IMR-90 (cell line): ENCODE measurements around the gene ITGB1. TPM values are rescaled to one million over a fixed set of nuclear protein-coding genes. Genes with fewer than 3 reads are reported as not detected.

Experiments used
- ATAC-seq: fragments of 200-7000 bp; cut with Tn5 transposase; 2 replicates; pipeline ENCODE4 v1.9.1; 2020; ENCODE audit warnings: low read depth, mild to moderate bottlenecking, moderate library complexity
- BruUV-seq: library from RNA; stranded (reverse); fragments of 400-500 nt; replicated peaks from 2 replicates; lab custom pipeline; 2021; lab: Mats Ljungman, UMichigan
- CTCF ChIA-PET: fragments of 300-600 bp; formaldehyde crosslinking; extraction: SDS; loops from one replicate; lab custom pipeline; 2021; ENCODE audit warnings: antibody characterized with exemption; lab: Yijun Ruan, JAX
- POLR2A ChIA-PET: fragments of 300-600 bp; sonication (Branson Sonifier 250); formaldehyde crosslinking; loops from one replicate; lab custom pipeline; 2022; ENCODE audit warnings: antibody characterized with exemption; ENCODE audit not compliant: unreplicated experiment; lab: Charles Lee
- DNase-seq: peaks from one replicate; pipeline ENCODE4 v3.0.0; 2013
- H2AFZ ChIP-seq: replicated peaks from 2 replicates; pipeline ENCODE3; 2013; ENCODE audit warnings: low read length, mild to moderate bottlenecking; ENCODE audit not compliant: poor library complexity
- H2AK5ac ChIP-seq: 2 replicates; pipeline ENCODE4 v1.6.1; 2013; ENCODE audit warnings: low read depth, low read length, inconsistent platforms
- H2AK9ac ChIP-seq: replicated peaks from 2 replicates; pipeline ENCODE3; 2013; ENCODE audit warnings: mild to moderate bottlenecking, low read depth, low read length, moderate library complexity; ENCODE audit not compliant: poor library complexity
- H2BK120ac ChIP-seq: 2 replicates; pipeline ENCODE4 v1.6.1; 2013; ENCODE audit warnings: low read depth, low read length, inconsistent platforms
- H2BK15ac ChIP-seq: 3 replicates; pipeline ENCODE4 v1.6.1; 2013; ENCODE audit warnings: low read depth, low read length, inconsistent platforms
- H2BK20ac ChIP-seq: 2 replicates; pipeline ENCODE4 v1.6.1; 2013; ENCODE audit warnings: low read depth, mild to moderate bottlenecking, inconsistent platforms, low read length, moderate library complexity
- H2BK5ac ChIP-seq: 2 replicates; pipeline ENCODE4 v1.6.1; 2013; ENCODE audit warnings: mild to moderate bottlenecking, low read depth, low read length, inconsistent platforms; ENCODE audit not compliant: poor library complexity, severe bottlenecking
- H3K14ac ChIP-seq: replicated peaks from 2 replicates; pipeline ENCODE4 v1.6.1; 2013; ENCODE audit warnings: low read depth, low read length, inconsistent platforms
- H3K18ac ChIP-seq: 2 replicates; pipeline ENCODE4 v1.6.1; 2013; ENCODE audit warnings: low read depth, low read length, control low read depth
- H3K23ac ChIP-seq: 2 replicates; pipeline ENCODE4 v1.6.1; 2013; ENCODE audit warnings: low read depth, low read length, inconsistent platforms
- H3K27ac ChIP-seq: 2 replicates; pipeline ENCODE4 v1.5.1; 2013; ENCODE audit warnings: mild to moderate bottlenecking, control low read depth, low read length; ENCODE audit not compliant: insufficient read depth
- H3K27me3 ChIP-seq: 2 replicates; pipeline ENCODE4 v1.6.1; 2013; ENCODE audit warnings: low read length; ENCODE audit not compliant: control insufficient read depth, insufficient read depth
- H3K36me3 ChIP-seq: 2 replicates; pipeline ENCODE4 v1.6.1; 2013; ENCODE audit warnings: low read length, mixed read lengths; ENCODE audit not compliant: control insufficient read depth, insufficient read depth
- H3K4ac ChIP-seq: 2 replicates; pipeline ENCODE4 v1.6.1; 2013; ENCODE audit warnings: low read depth, low read length, inconsistent platforms
- H3K4me1 ChIP-seq: 2 replicates; pipeline ENCODE4 v1.6.1; 2013; ENCODE audit warnings: low read length, mixed read lengths; ENCODE audit not compliant: control insufficient read depth, insufficient read depth
- H3K4me2 ChIP-seq: 2 replicates; pipeline ENCODE4 v1.6.1; 2013; ENCODE audit warnings: low read depth, mild to moderate bottlenecking, control low read depth, low read length, moderate library complexity
- H3K4me3 ChIP-seq: 2 replicates; pipeline ENCODE4 v1.5.1; 2013; ENCODE audit warnings: low read depth, mild to moderate bottlenecking, control low read depth, low read length, moderate library complexity; ENCODE audit not compliant: insufficient read depth
- H3K56ac ChIP-seq: 2 replicates; pipeline ENCODE4 v1.6.1; 2013; ENCODE audit warnings: low read length, inconsistent platforms; ENCODE audit not compliant: insufficient read depth; ENCODE audit errors: extremely low read depth
- H3K79me1 ChIP-seq, 2 experiments: 2 replicates each; pipeline ENCODE4 v1.6.1; 2013; ENCODE audit warnings: low read length in 2 of 2, inconsistent platforms in 1 of 2, low read depth in 1 of 2
- H3K9ac ChIP-seq: 2 replicates; pipeline ENCODE4 v1.6.1; 2013; ENCODE audit warnings: low read depth, low read length, control low read depth
- H3K9me1 ChIP-seq: 2 replicates; pipeline ENCODE4 v1.6.1; 2013; ENCODE audit warnings: low read length, inconsistent platforms; ENCODE audit not compliant: insufficient read depth
- H3K9me3 ChIP-seq: 2 replicates; pipeline ENCODE4 v1.6.1; 2013; ENCODE audit warnings: low read length; ENCODE audit not compliant: control insufficient read depth, insufficient read depth
- H4K20me1 ChIP-seq: 2 replicates; pipeline ENCODE4 v1.6.1; 2013; ENCODE audit warnings: low read length, inconsistent platforms; ENCODE audit not compliant: insufficient read depth
- H4K5ac ChIP-seq: 2 replicates; pipeline ENCODE4 v1.6.1; 2013; ENCODE audit warnings: mild to moderate bottlenecking, low read depth, low read length, control low read depth
- H4K8ac ChIP-seq, 2 experiments: 2 replicates each; pipeline ENCODE4 v1.6.1; 2013; ENCODE audit warnings: low read depth in 2 of 2, low read length in 2 of 2, control low read depth in 1 of 2, inconsistent platforms in 1 of 2
- H4K91ac ChIP-seq: 2 replicates; pipeline ENCODE4 v1.6.1; 2013; ENCODE audit warnings: low read depth, low read length, inconsistent platforms; ENCODE audit not compliant: insufficient read depth
- BHLHE40 ChIP-seq: fragments of 150-350 bp; IDR thresholded peaks from 2 replicates; pipeline ENCODE4 v1.6.1; 2016; ENCODE audit warnings: mild to moderate bottlenecking, low read depth, low read length
- CEBPB ChIP-seq: IDR thresholded peaks from 2 replicates; pipeline ENCODE4 v1.6.1; 2012; ENCODE audit warnings: low read depth, low read length, improper control_type of control experiment
- CHD1 ChIP-seq: IDR thresholded peaks from 2 replicates; pipeline ENCODE4 v1.6.1; 2012; ENCODE audit warnings: low read depth, low read length, improper control_type of control experiment
- CTCF ChIP-seq: conservative IDR thresholded peaks from 2 replicates; pipeline ENCODE4 v1.5.1; 2012; ENCODE audit warnings: mild to moderate bottlenecking, low read depth, low read length, improper control_type of control experiment
- ELK1 ChIP-seq: fragments of 150-350 bp; IDR thresholded peaks from 2 replicates; pipeline ENCODE4 v1.6.1; 2016; ENCODE audit warnings: low read depth, mild to moderate bottlenecking, low read length, moderate library complexity, borderline replicate concordance
- FOS ChIP-seq: fragments of 150-350 bp; IDR thresholded peaks from 2 replicates; pipeline ENCODE4 v1.6.1; 2016; ENCODE audit warnings: low read depth, low read length
- MAFK ChIP-seq: IDR thresholded peaks from 2 replicates; pipeline ENCODE4 v1.6.1; 2012; ENCODE audit warnings: low read depth, low read length, improper control_type of control experiment
- MAZ ChIP-seq: IDR thresholded peaks from 2 replicates; pipeline ENCODE4 v1.6.1; 2012; ENCODE audit warnings: low read depth, mild to moderate bottlenecking, low read length, improper control_type of control experiment, moderate library complexity, borderline replicate concordance
- MXI1 ChIP-seq: IDR thresholded peaks from 2 replicates; pipeline ENCODE4 v1.6.1; 2012; ENCODE audit warnings: low read depth, mild to moderate bottlenecking, low read length, moderate library complexity, borderline replicate concordance
- NFE2L2 ChIP-seq: fragments of 150-350 bp; IDR thresholded peaks from 2 replicates; pipeline ENCODE4 v1.6.1; 2016; ENCODE audit warnings: low read depth, mild to moderate bottlenecking, low read length
- POLR2A ChIP-seq: IDR thresholded peaks from 2 replicates; pipeline ENCODE4 v1.6.1; 2012; ENCODE audit warnings: mild to moderate bottlenecking, low read depth, low read length
- RAD21 ChIP-seq: IDR thresholded peaks from 2 replicates; pipeline ENCODE4 v1.6.1; 2012; ENCODE audit warnings: low read length, improper control_type of control experiment
- RCOR1 ChIP-seq: IDR thresholded peaks from 2 replicates; pipeline ENCODE4 v1.6.1; 2012; ENCODE audit warnings: mild to moderate bottlenecking, low read length, improper control_type of control experiment; ENCODE audit not compliant: insufficient replicate concordance
- RFX5 ChIP-seq: IDR thresholded peaks from 2 replicates; pipeline ENCODE4 v1.8.0; 2012; ENCODE audit warnings: low read depth, mild to moderate bottlenecking, low read length, moderate library complexity
- SMC3 ChIP-seq: fragments of 150-350 bp; IDR thresholded peaks from 2 replicates; pipeline ENCODE4 v1.6.1; 2016; ENCODE audit warnings: low read depth, mild to moderate bottlenecking, antibody characterized with exemption, low read length, moderate library complexity
- USF2 ChIP-seq: fragments of 150-350 bp; IDR thresholded peaks from 2 replicates; pipeline ENCODE4 v1.6.1; 2017; ENCODE audit warnings: mild to moderate bottlenecking, antibody characterized with exemption, low read length, low read depth
- WGBS, 2 experiments: methylation state at CpG; one replicate each; pipeline versions ENCODE4 v1.1.5 to v1.1.7; 2013; ENCODE audit warnings: missing lambda C conversion rate in 2 of 2; ENCODE audit not compliant: insufficient read length in 1 of 2; ENCODE audit errors: extremely low coverage in 2 of 2; 5-methylcytosine and 5-hydroxymethylcytosine counted together
- dilution Hi-C: fragments of 300-500 bp; cut with HindIII; formaldehyde crosslinking; loops from one replicate; pipeline ENCODE4 v1.14.3; 2018; ENCODE audit warnings: low sequenced_read_pairs; ENCODE audit not compliant: unreplicated experiment
- in situ Hi-C: fragments of 300-500 bp; cut with MboI; formaldehyde crosslinking; loops from 3 replicates; pipeline ENCODE4 v1.14.3; 2019; ENCODE audit warnings: low sequenced_read_pairs, inconsistent platforms, mixed read lengths
- intact Hi-C: fragments of 100-400 bp; cut with micrococcal nuclease; formaldehyde crosslinking; loops from 2 replicates; pipeline ENCODE4 v1.10.0; 2022
- polyA plus RNA-seq, 3 experiments: library from polyadenylated mRNA; depleted of rRNA; stranded (reverse); fragments of >200 nt; gene quantifications; 2 replicates each; pipeline ENCODE4 v1.2.3, GENCODE V29; 2012; ENCODE audit warnings: low replicate concordance in 1 of 3
- total RNA-seq: library from RNA; depleted of rRNA; stranded (reverse); fragments of >200 nt; gene quantifications from 2 replicates; pipeline ENCODE4 v1.2.3, GENCODE V29; 2012

Gene ITGB1
- total and polyA plus RNA-seq, 2 of the 4 experiments (the other 2 are of a cell fraction), result 1,331 to 2,066 TPM

- in situ Hi-C loops, result no loop called here
- CTCF ChIA-PET, result no interaction called here
- ATAC-seq, result no peak
These were observed 28.4 kb downstream of the ITGB1 start for GRCh38 chr10:32929634-32930033.

More at GRCh38 chr10:32929634-32930033, 28.4 kb downstream of the ITGB1 start:
- Histone ChIP-seq H4K5ac (no peak overlapping the region), H3K4me1 (peaks cover 2% of the 10 kb centered on the region; the same call in 1 of the 2 replicates), H3K9me3 (no peaks in the 10 kb centered on the region), H3K4ac (no peak overlapping the region), H3K14ac (no peak overlapping the region), H3K56ac (no peak overlapping the region), H3K4me2 (0 out of 2 replicates have a peak overlapping the region, but pooled peaks have one; percentile 22), H3K27me3 (no peaks in the 10 kb centered on the region), H3K23ac (no peak overlapping the region), H3K36me3 (peaks cover 43% of the 10 kb centered on the region), H2BK20ac (no peak overlapping the region), H2AFZ (no peak overlapping the region), H3K79me1 (peaks cover 13 to 48% of the 10 kb centered on the region in 2 experiments; a peak in 3 of 4 replicates), H3K4me3 (no peak overlapping the region), H3K18ac (no peak overlapping the region), H2BK5ac (peak overlapping the region; percentile 17), H2BK15ac (no peak overlapping the region), H4K91ac (no peak overlapping the region), H3K9me1 (no peaks in the 10 kb centered on the region; the same call in 1 of the 2 replicates), H4K8ac (no peak overlapping the region), H3K9ac (no peak overlapping the region), H2AK5ac (no peak overlapping the region), H4K20me1 (peaks cover 51% of the 10 kb centered on the region), H3K27ac (no peak overlapping the region), H2BK120ac (no peak overlapping the region), H2AK9ac (no peak overlapping the region)
- no TSS peak for BruUV-seq
- POLR2A ChIA-PET, result no interaction called here
- dilution Hi-C loops, result no loop called here
- intact Hi-C loops, result no loop called here
- WGBS, 2 experiments, result no CpG with 5 or more reads among the region's 6 CpGs
- no peak for TF ChIP-seq POLR2A
- TF ChIP-seq NFE2L2, result no peak
- TF ChIP-seq CEBPB, result no peak
- no peak for TF ChIP-seq MAFK
- no peak for TF ChIP-seq FOS
- no peak for TF ChIP-seq SMC3
- no peak for TF ChIP-seq MXI1
- TF ChIP-seq BHLHE40, result no peak
- TF ChIP-seq CHD1, result no peak
- TF ChIP-seq USF2, result no peak
- TF ChIP-seq RAD21, result no peak
- no peak for TF ChIP-seq ELK1
- TF ChIP-seq RCOR1, result no peak
- TF ChIP-seq CTCF, result no peak
- TF ChIP-seq MAZ, result no peak
- no peak for TF ChIP-seq RFX5
- DNase-seq, result no peak
